GM13977 (cell line): ENCODE results near the gene PLIN5.

Experiments
- DNase-seq: peaks from one replicate; pipeline ENCODE4 v3.0.0; 2012; ENCODE audit warnings: low spot score
- CTCF ChIP-seq: IDR thresholded peaks from 2 replicates; pipeline ENCODE4 v1.5.1; 2012; ENCODE audit warnings: mild to moderate bottlenecking, control low read depth; ENCODE audit not compliant: insufficient read depth; ENCODE audit errors: extremely low read depth, missing control alignments
- in situ Hi-C: fragments of 300-500 bp; cut with MboI; formaldehyde crosslinking; loops from one replicate; pipeline ENCODE4 v1.12.0; 2022; ENCODE audit warnings: low sequenced_read_pairs, low pct_unique_long_range_greater_than_20kb, mixed read lengths, inconsistent platforms; ENCODE audit not compliant: unreplicated experiment

Gene PLIN5

DNA sequence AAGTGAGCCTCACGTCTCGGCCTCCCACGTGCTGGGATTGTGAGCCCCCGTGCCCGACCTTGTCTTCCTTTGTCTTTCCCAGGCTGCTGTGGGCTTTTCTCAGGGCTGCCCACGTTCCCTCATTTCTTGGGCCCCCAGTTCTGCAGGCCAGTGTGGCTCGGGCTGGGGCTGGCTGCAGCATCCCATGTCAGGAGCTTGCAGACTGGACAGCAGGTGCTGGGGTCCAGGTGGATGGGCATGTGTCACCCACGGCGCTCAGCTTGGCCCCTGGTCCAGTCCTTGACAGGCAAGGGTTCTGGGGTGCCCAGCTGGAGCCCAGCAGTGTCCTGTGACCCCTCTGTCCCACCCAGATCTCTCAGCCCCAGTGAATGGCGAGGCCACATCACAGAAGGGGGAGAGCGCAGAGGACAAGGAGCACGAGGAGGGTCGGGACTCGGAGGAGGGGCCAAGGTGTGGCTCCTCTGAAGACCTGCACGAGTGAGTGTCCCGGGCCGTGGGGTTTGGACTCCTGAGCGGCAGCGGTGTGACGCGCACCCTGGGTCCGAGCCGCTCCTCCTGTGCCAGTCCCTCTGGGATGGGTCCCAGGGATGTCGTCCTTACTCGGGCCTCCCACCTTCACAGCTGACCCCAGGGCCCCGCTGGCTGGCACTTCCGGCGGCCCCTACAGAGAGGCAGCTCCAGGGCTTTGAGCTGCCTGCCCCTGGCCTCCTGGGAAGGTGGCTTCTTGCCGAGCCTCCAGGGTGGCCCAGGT, 34.0 kb downstream of the PLIN5 start:
- in situ Hi-C loops, result no loop called here
- no peak for TF ChIP-seq CTCF
- no peak for DNase-seq

GRCh38 chr19:4499855-4500254, 35.2 kb downstream of the PLIN5 start:
- in situ Hi-C loops, result no loop called here
- TF ChIP-seq CTCF, result no peak
- no peak for DNase-seq

- TF ChIP-seq CTCF, result no peak
- no peak for DNase-seq
- in situ Hi-C loops, result no loop called here
These were observed 35.7 kb downstream of the PLIN5 start for GRCh38 chr19:4499318-4499717.

- DNase-seq, result no peak
- in situ Hi-C loops, result no loop called here
- TF ChIP-seq CTCF, result no peak
These were observed 36.3 kb downstream of the PLIN5 start for GRCh38 chr19:4498694-4499093.

DNA sequence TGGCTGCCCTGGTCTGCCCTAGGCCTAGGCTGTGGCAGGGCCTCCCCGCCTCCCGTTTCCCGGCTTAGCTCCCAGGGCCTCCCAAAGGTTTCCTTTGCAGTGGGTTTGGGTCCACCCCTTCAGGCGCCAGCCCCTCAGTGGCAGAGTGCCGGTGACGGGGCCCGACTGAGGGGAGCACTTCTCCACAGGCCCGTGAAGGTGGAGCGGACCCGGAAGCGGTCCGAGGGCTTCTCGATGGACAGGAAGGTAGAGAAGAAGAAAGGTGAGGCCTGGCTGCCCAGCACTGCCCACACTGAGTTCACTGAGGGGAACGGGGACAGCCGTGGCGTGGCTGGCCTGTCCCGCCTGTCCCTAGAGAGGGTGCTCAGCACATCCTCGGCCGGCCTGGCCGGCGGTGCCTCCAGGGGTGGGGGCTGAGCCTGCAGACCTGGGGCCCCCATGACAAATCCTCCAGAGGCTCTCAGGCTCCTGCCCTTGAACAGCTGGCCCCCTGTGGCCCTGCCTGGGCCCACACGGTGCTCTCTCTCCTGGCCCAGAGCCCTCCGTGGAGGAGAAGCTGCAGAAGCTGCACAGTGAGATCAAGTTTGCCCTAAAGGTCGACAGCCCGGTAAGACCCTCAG, 37.1 kb downstream of the PLIN5 start:
- no peak for TF ChIP-seq CTCF
- in situ Hi-C loops, result no loop called here
- DNase-seq, result no peak

GRCh38 chr19:4496304-4496703, 38.7 kb downstream of the PLIN5 start:
- in situ Hi-C loops, result no loop called here
- DNase-seq, result no peak
- TF ChIP-seq CTCF, result no peak

GRCh38 chr19:4495471-4495870, 39.6 kb downstream of the PLIN5 start:
- no peak for TF ChIP-seq CTCF
- in situ Hi-C loops, result no loop called here
- DNase-seq, result no peak
